Right lobe of liver (tissue), 4 donors: Measurements from ENCODE around the gene PREX1.

Source experiments
- POLR2A ChIP-seq: fragments of 450-650 bp; IDR thresholded peaks from one replicate; pipeline ENCODE4 v1.6.1; 2017; ENCODE audit warnings: antibody characterized with exemption, mild to moderate bottlenecking
- TF ChIP-seq, protein P1 (sequence below), 4 donors: fragments of 200-600 bp in 3 of 4; fragments of 450-650 bp in 1 of 4; IDR thresholded peaks; one replicate each; pipeline versions ENCODE4 v1.5.1 to v1.8.0; 2016 to 2022; ENCODE audit warnings: antibody characterized with exemption in 4 of 4, mild to moderate bottlenecking in 2 of 4
- donor health status: DM: no; HTN: no; CAD: no.
- donor health status: DM: no; HTN: no; CAD: no.
- donor health status: DM: no; HTN: yes; CAD: no.

- TF ChIP-seq, protein P1, sequence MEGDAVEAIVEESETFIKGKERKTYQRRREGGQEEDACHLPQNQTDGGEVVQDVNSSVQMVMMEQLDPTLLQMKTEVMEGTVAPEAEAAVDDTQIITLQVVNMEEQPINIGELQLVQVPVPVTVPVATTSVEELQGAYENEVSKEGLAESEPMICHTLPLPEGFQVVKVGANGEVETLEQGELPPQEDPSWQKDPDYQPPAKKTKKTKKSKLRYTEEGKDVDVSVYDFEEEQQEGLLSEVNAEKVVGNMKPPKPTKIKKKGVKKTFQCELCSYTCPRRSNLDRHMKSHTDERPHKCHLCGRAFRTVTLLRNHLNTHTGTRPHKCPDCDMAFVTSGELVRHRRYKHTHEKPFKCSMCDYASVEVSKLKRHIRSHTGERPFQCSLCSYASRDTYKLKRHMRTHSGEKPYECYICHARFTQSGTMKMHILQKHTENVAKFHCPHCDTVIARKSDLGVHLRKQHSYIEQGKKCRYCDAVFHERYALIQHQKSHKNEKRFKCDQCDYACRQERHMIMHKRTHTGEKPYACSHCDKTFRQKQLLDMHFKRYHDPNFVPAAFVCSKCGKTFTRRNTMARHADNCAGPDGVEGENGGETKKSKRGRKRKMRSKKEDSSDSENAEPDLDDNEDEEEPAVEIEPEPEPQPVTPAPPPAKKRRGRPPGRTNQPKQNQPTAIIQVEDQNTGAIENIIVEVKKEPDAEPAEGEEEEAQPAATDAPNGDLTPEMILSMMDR (IDR thresholded peaks at IDR 0.05) = no peak
- no peak for TF ChIP-seq POLR2A
These were observed 23.1 kb upstream of the PREX1 start for GRCh38 chr20:48850977-48851299.
